Type B pancreatic cell (in vitro differentiated cells): ENCODE measurements around the gene FSD1L. TPM values are rescaled to one million over a fixed set of nuclear protein-coding genes. Genes with fewer than 3 reads are reported as not detected.

Experiments
- DNase-seq: peaks from one replicate; pipeline ENCODE4 v3.0.0; 2021; ENCODE audit warnings: mixed read lengths; ENCODE audit not compliant: unreplicated experiment; ENCODE audit errors: extremely low spot score
- H3K27ac Mint-ChIP-seq: 2 replicates; pipeline ENCODE4 v1.8.0; 2021; ENCODE audit warnings: mild to moderate bottlenecking, mixed read lengths
- H3K27me3 Mint-ChIP-seq: 2 replicates; pipeline ENCODE4 v1.8.0; 2021; ENCODE audit warnings: mixed read lengths
- H3K36me3 Mint-ChIP-seq: 2 replicates; pipeline ENCODE4 v1.8.0; 2021; ENCODE audit warnings: mixed read lengths
- H3K4me1 Mint-ChIP-seq: one replicate; pipeline ENCODE4 v1.8.0; 2021; ENCODE audit warnings: mixed read lengths; ENCODE audit not compliant: unreplicated experiment
- H3K4me3 Mint-ChIP-seq: 2 replicates; pipeline ENCODE4 v1.8.0; 2021; ENCODE audit warnings: mild to moderate bottlenecking, mixed read lengths
- H3K9me3 Mint-ChIP-seq: 2 replicates; pipeline ENCODE4 v1.8.0; 2021; ENCODE audit warnings: mixed read lengths
- CTCF ChIP-seq: fragments of 200-600 bp; sonication (generic); conservative IDR thresholded peaks from 2 replicates; pipeline ENCODE4 v1.5.0; 2021; ENCODE audit warnings: antibody characterized with exemption, mild to moderate bottlenecking
- total RNA-seq: library from RNA; stranded (reverse); gene quantifications from 2 replicates; pipeline ENCODE4 v1.2.1, GENCODE V29; 2021; ENCODE audit warnings: low replicate concordance

Gene FSD1L
- total RNA-seq, 1 donor from 2014 or later = 11.6 TPM

- no peak for DNase-seq
- Mint-ChIP-seq H3K4me3 (no peak overlapping the region), H3K27ac (no peak overlapping the region), H3K4me1 (peaks cover 8% of the 10 kb centered on the region), H3K36me3 (no peaks in the 10 kb centered on the region), H3K27me3 (no peaks in the 10 kb centered on the region), H3K9me3 (no peaks in the 10 kb centered on the region)
- no peak for TF ChIP-seq CTCF
These were observed 29.0 kb upstream of the FSD1L start for GRCh38 chr9:105418588-105419500.

GRCh38 chr9:105419816-105420597, 27.8 kb upstream of the FSD1L start:
- Mint-ChIP-seq H3K27me3 (no peaks in the 10 kb centered on the region), H3K9me3 (no peaks in the 10 kb centered on the region), H3K4me3 (no peak overlapping the region), H3K27ac (no peak overlapping the region), H3K36me3 (no peaks in the 10 kb centered on the region), H3K4me1 (peaks cover 5% of the 10 kb centered on the region)
- DNase-seq = no peak
- no peak for TF ChIP-seq CTCF

- Mint-ChIP-seq H3K4me1 (no peaks in the 10 kb centered on the region), H3K27me3 (no peaks in the 10 kb centered on the region), H3K4me3 (no peak overlapping the region), H3K36me3 (no peaks in the 10 kb centered on the region), H3K27ac (no peak overlapping the region), H3K9me3 (no peaks in the 10 kb centered on the region)
- DNase-seq = no peak
- TF ChIP-seq CTCF = no peak
These were observed 26.7 kb upstream of the FSD1L start for GRCh38 chr9:105421154-105421553.

GRCh38 chr9:105421864-105422263, 26.0 kb upstream of the FSD1L start:
- no peaks in the 10 kb centered on the region for H3K36me3 Mint-ChIP-seq

More at GRCh38 chr9:105421864-105422263, 26.0 kb upstream of the FSD1L start:
- TF ChIP-seq CTCF = no peak
- H3K4me3 Mint-ChIP-seq = no peak overlapping the region
- no peaks in the 10 kb centered on the region for H3K27me3 Mint-ChIP-seq
- no peak for DNase-seq
- H3K27ac Mint-ChIP-seq = no peak overlapping the region
- no peaks in the 10 kb centered on the region for H3K9me3 Mint-ChIP-seq
- H3K4me1 Mint-ChIP-seq = no peaks in the 10 kb centered on the region
